ENCODE measurements around the gene ANKRD44.

GRCh38 chr2:197209246-197209645, 101.3 kb downstream of the ANKRD44 start:
- TF ChIP-seq POLR2A (IDR thresholded peaks at IDR 0.05; ENCODE audit: control extremely low read depth in 1 of 2, low read depth in 2 of 2, low read length in 2 of 2): no peak
- TF ChIP-seq, protein P1, sequence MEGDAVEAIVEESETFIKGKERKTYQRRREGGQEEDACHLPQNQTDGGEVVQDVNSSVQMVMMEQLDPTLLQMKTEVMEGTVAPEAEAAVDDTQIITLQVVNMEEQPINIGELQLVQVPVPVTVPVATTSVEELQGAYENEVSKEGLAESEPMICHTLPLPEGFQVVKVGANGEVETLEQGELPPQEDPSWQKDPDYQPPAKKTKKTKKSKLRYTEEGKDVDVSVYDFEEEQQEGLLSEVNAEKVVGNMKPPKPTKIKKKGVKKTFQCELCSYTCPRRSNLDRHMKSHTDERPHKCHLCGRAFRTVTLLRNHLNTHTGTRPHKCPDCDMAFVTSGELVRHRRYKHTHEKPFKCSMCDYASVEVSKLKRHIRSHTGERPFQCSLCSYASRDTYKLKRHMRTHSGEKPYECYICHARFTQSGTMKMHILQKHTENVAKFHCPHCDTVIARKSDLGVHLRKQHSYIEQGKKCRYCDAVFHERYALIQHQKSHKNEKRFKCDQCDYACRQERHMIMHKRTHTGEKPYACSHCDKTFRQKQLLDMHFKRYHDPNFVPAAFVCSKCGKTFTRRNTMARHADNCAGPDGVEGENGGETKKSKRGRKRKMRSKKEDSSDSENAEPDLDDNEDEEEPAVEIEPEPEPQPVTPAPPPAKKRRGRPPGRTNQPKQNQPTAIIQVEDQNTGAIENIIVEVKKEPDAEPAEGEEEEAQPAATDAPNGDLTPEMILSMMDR (IDR thresholded peaks at IDR 0.05; ENCODE audit: control extremely low read depth in 1 of 3, insufficient read depth in 1 of 3, low read depth in 1 of 3, low read length in 3 of 3): no peak
- TF ChIP-seq RAD21 (IDR thresholded peaks at IDR 0.05 in 1 of 2, conservative IDR thresholded peaks at IDR 0.05 in 1 of 2; ENCODE audit: low read depth in 2 of 2, low read length in 2 of 2): no peak
- no peak for TF ChIP-seq EZH2 (IDR thresholded peaks at IDR 0.05; ENCODE audit: low read depth, low read length, severe bottlenecking)
- no peak for TF ChIP-seq ATF2 (IDR thresholded peaks at IDR 0.05; ENCODE audit: low read length)
- no peak for TF ChIP-seq ZNF274 (IDR thresholded peaks at IDR 0.05; ENCODE audit: borderline replicate concordance, extremely low read depth, low read length)
- no peak for TF ChIP-seq POLR2AphosphoS5 (IDR thresholded peaks at IDR 0.05; ENCODE audit: low read depth, low read length)
- TF ChIP-seq HDAC6 (IDR thresholded peaks at IDR 0.05; ENCODE audit: low read depth, low read length): no peak
- no peak for TF ChIP-seq NRF1 (IDR thresholded peaks at IDR 0.05; ENCODE audit: low read depth, low read length)
- TF ChIP-seq SIRT6 (IDR thresholded peaks at IDR 0.05; ENCODE audit: low read length): no peak
- TF ChIP-seq RNF2 (IDR thresholded peaks at IDR 0.05; ENCODE audit: borderline replicate concordance, low read depth, low read length, missing control alignments, poor library complexity, severe bottlenecking): no peak
- no peak for TF ChIP-seq TEAD4 (IDR thresholded peaks at IDR 0.05; ENCODE audit: low read depth, low read length)
- TF ChIP-seq RBBP5 (IDR thresholded peaks at IDR 0.05; ENCODE audit: borderline replicate concordance, low read depth, low read length): no peak

Data from H1 (cell line).